Tongue (tissue), 2 donors: ENCODE results near the gene HPCAL1. TPM values are rescaled to one million over a fixed set of nuclear protein-coding genes. Genes with fewer than 3 reads are reported as not detected.

ENCODE experiments used
- DNase-seq: peaks from one replicate; pipeline ENCODE4 v3.0.0-alpha.2; 2015
- total RNA-seq: library from RNA; depleted of rRNA; stranded (reverse); fragments of >200 nt; gene quantifications from one replicate; pipeline ENCODE4 v1.2.3, GENCODE V29; 2014

The HPCAL1 gene
- total RNA-seq, 1 donor from 2014 or later: 37.4 TPM

- DNase-seq: peak; percentile 89
These were observed 106.2 kb downstream of the HPCAL1 start for GRCh38 chr2:10408649-10409579.

DNA sequence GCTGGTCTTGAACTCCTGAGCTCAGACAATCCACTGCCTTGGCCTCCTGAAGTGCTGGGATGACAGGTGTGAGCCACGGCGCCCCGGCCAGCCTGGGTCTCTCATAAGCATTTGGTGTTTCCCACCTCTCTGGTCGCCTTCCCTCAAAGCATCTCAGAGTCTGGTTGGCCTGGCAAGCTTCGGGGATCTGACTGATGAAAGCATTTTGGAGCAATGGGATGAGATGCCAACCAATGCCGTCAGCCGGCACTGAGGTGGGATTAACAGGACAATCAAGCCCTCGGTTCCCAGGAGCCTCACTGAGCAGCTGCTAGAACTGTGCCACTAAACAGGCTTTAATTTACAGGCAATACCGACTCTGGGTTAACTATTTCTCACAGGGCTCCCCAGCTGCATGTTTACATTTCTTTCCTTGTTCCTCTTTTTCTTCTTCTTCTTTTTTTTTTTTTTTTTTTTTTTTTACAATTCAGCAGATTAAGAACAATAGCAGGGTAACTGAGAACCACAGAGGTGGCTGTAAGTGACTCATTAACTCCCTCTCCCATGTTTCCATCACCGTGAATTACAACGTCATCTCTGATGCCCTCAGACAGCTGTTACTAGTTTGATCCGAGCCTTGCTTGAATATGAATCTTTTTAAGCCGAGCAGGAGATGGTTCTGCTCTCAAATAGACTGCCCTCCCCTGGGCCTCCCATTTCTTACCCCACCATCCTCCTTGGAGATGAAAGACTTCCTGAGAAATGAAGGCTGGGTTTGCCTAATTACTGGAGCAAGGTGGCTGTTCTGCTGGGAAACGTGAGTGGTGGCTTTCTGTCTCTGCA, 107.5 kb downstream of the HPCAL1 start:
- DNase-seq: peak; percentile 97

DNA sequence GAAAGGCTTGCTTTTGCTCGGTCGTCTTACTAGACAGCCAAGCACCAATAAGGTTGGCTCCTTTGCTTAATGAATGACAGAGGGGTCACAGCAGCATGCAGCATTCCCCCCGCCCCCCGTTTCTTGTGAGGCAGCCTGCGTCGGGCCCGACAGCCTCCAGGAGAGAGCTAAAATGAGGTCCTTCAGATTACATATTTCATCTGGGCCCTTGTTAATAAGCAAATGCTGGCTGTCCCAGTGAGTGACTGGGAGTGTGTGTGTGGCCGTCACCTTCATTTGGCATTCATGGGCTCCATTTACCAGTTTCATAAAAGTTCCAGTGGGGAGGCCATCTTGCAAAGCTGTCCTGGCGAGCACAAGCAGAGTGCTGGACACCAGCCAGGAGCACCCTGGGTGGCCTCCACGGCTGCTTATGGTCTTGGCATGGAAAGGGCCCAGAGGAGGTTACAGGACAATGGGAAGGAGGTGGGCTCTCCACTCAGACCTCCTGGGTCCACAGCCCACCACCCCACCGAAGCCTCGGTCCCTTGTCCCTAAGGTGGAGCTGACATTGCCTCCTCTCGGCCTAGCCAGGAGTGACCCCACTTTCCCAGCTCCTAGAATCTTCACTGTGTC, 108.2 kb downstream of the HPCAL1 start:
- DNase-seq: peak; percentile 80

DNA sequence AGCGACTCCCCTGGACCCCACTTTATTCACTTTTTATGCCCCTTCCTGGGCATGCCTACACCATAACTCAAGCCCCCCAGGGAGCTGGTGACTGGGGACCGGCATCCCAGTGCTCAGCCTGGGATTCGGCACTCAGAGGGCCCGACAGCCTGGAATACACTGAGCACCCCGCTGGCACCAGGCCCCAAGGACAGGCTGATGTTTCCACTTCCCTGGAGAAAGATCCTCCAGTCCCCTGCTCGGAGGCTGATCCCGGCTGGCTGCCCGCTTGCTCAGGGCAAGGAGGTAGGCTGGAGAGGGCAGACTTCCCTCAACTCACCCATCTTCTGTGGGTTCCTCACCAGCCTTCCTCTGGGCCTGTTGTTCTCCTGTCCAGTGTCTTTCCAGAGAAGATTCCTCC, 108.9 kb downstream of the HPCAL1 start:
- no peak for DNase-seq

- peak; percentile 65 for DNase-seq
These were observed 109.7 kb downstream of the HPCAL1 start for GRCh38 chr2:10412380-10412779.

DNA sequence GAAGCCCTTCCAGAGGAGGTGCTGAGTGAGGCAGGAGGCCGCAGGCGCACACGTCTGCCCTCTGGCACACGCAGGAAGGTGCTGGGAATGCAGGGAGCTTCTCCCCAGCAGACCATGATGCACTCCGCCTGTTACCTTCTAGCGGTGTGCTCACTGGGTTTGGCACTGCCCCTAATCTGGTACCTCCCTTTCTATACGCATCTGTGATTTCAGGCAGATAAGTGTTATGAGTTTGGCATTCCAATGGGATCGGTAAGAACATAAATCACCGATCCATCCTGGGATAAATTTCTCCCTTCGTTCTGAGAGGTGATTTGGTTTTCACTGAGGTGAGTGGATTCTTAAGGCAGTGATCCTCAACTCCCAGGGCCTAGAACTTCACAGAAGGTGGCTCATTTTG, 110.8 kb downstream of the HPCAL1 start:
- DNase-seq: no peak

- peak; percentile 84 for DNase-seq
These were observed 111.3 kb downstream of the HPCAL1 start for GRCh38 chr2:10413991-10414451.

DNA sequence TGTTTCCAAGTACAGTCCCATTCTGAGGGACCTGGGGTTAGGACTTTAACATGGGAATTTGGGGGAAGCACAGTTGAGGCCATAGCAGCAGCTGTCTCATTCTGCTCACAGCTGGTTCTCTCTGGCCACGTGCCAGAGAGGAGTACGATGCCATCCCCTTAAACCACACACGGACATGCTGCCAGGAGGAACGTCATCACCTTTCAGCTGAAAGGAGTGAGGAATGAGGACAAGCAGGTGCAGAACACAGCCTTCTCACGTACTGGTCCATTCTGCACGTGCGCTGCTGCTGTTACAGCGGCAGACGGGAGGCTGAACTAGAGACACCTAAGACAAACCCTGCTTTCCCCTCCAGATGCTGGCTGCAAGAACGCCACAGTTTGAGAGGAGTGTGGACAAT, 111.9 kb downstream of the HPCAL1 start:
- DNase-seq: peak; percentile 96

- peak; percentile 57 for DNase-seq
These were observed 112.3 kb downstream of the HPCAL1 start for GRCh38 chr2:10415048-10415447.

DNA sequence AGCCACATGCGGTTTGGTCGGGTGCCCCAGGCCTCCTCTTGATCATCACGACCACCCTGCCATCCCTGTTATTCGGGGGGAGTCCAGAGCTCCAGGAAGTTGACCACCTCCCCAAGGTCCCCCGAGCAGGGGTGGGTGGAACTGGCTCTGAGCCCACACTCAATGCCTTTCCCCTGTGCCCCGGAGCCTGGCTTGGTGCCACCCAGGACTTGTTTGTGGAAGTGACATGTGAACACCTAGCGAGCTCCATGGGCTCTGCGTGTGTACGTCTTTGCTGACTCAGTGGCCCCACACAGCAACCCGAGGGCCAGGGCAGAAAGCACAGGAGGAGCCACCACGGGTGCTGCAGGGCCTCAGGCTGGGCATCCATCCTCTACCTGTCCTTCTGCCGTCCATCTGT, 112.9 kb downstream of the HPCAL1 start:
- no peak for DNase-seq

DNA sequence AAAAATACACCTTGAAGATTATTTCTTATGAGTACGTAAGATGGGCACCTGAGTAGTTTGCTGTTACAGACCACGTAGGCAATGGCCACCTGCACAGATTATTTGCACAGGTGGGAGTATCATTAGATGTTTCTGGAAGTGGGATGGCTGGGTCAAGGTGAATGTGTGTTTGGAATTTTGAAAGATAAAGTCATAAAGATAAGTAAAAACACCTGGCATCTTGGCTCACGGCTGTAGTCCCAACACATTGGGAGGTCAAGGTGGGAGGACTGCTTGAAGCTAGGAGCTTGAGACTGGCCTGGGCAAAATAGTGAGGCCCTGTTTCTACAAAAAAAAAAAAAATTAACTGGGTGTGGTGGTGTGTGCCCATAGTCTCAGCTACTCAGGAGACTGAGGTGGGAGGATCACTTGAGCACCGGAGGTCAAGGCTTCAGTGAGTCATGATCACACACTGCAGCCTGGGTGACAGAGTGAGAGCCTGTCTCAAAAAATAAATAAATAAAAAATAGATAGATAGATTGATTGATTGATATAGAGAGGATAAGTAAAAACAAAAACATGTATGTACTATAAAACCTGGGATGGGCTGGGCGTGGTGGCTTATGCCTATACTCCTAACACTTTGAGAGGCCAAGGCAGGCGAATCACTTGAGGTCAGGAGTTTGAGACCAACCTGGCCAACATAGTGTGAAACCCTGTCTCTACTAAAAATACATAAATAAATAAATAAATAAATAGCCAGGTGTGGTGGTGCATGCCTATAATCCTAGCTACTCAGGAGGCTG, 115.0 kb downstream of the HPCAL1 start:
- DNase-seq: no peak

DNA sequence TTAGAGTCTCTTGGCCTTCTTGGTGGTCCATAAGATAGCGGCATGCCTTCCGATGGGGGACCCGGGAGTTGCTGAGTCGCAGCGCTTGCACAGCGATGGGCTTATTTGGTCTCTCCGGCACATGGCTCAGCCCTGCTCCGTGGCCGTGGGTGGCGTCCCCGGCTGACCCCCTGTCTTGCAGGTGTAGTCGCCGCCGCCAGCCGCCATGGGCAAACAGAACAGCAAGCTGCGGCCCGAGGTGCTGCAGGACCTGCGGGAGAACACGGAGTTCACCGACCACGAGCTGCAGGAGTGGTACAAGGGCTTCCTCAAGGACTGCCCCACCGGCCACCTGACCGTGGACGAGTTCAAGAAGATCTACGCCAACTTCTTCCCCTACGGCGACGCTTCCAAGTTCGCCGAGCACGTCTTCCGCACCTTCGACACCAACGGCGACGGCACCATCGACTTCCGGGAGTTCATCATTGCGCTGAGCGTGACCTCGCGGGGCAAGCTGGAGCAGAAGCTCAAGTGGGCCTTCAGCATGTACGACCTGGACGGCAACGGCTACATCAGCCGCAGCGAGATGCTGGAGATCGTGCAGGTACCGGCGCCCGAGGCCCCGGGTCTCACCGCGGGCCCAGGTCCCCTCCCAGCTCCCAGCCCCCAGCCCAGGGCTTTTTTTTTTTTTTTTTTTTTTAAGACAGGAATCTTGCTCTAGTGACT, 117.0 kb downstream of the HPCAL1 start:
- no peak for DNase-seq

- DNase-seq: no peak
These were observed 119.5 kb downstream of the HPCAL1 start for GRCh38 chr2:10422251-10422650.

DNA sequence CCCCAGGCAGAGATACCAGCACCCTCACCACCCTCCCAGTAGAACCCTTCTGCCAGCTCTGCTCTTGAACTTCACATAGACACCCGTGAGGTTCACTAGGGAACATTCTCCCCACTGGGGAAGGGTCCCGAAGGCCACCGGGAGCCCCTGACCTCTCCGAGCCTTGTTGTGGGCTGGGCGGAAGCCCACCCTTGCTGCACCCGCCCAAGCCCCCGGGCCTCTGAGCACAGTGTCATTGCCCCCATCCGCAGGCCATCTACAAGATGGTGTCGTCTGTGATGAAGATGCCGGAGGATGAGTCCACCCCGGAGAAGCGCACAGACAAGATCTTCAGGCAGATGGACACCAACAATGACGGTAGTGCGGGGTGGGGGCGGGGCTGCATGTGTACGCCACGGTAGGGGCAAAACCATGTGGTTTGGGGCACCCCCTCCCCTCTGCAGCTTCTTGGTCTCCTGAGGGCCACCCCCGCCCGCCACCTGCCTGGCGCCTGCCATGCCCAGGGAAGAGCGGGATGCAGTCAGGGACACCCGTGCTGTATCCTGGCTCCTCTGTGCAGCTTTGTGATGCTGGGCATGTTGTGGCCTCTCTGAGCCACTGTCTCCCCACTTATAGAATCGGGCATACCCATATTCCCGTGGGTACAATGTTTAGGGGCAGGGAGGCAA, 120.2 kb downstream of the HPCAL1 start:
- no peak for DNase-seq

DNA sequence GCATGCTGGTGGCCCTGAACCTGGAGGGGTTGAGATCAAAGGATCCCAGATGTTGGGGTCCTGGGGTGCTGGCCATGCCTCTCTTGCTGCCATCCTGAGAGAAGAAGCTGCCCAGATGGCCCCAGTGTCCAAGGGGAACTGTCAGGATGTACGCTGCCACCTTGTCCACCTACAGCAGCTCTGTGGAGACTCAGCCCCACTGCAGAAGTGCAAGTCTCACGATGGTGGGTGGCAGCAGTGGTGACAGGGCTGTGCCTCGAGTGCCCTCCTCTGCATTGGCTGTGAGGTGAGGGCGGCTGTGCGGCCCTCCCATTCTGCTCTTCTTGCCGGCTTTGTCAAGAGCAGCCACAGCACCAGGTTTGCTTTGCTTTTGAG, 120.7 kb downstream of the HPCAL1 start:
- no peak for DNase-seq

GRCh38 chr2:10424051-10424450, 121.3 kb downstream of the HPCAL1 start:
- DNase-seq: no peak

- no peak for DNase-seq
These were observed 122.3 kb downstream of the HPCAL1 start for GRCh38 chr2:10424916-10425505.

DNA sequence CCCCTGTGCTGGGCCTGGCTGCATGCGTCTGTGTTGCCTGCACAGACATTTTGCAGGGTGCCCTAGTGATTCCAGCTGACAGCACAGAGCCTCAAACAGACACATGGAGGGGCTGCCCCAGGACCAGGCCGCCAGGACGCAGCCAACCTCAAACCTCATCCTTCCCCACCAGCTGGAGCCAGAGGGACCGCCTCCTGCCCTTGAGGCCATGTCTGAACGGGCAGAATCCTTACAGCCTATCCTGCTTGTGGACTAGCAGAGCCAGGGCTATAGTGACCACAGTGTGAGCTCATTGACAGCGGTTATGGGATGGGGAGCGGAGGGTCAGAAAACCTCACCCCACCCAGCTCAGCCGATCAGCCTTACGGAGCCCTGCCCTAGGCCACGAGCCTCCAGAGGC, 123.0 kb downstream of the HPCAL1 start:
- no peak for DNase-seq

GRCh38 chr2:10426726-10427617, 124.3 kb downstream of the HPCAL1 start:
- no peak for DNase-seq
